IPS DF 4.7 (cell line): ENCODE data around the gene STUM.

Experiments used
- DNase-seq: peaks from one replicate; pipeline ENCODE4 v3.0.0-alpha.2; 2013; ENCODE audit warnings: low spot score; ENCODE audit errors: extremely low read depth

Gene STUM

GRCh38 chr1:226560243-226560642 is 11.7 kb downstream of the STUM start:
- no peak for DNase-seq

GRCh38 chr1:226562989-226563388 is 14.4 kb downstream of the STUM start:
- no peak for DNase-seq

GRCh38 chr1:226563666-226564065 is 15.1 kb downstream of the STUM start:
- DNase-seq = no peak

DNA sequence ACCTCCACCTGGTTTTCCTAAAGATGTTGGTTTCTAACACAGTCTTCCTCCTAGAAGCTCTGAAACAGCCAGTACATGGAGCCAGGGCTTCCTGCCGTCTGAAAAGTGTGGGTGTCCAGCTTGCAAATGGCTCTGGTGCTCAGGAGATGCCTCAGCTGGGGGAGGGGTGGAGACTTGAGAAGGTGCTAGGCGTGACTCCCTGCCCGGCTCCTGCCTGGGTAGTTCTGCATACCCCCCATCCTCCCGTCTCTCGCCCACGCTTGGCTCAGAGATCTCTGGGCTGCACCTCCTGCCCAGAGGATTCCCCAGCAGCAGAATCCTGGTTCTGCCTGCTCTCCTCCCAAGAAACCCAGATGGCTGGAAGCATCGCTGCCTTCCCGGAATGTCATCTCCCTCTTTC is 16.9 kb downstream of the STUM start:
- no peak for DNase-seq

DNA sequence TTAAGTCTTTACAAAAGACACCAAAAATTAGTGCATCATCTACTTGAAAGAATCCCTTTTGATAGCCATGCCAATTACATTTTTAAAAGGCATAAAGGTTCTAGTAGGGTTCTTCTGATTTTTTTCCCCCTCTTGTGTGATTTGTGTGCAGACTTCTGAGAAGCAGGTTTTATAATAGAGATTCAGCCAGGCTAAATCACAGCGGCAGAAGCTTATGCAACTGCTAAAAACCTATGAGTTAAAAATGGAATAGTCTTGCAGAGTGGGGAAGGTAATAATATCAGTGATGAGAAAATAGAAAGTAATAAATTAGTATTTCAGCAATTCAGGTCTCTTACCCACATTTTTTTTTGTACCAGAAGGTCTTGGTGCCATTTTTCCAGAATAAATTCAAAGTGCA is 17.7 kb downstream of the STUM start:
- DNase-seq = no peak

- no peak for DNase-seq
These were observed 18.2 kb downstream of the STUM start for GRCh38 chr1:226566760-226567159.

DNA sequence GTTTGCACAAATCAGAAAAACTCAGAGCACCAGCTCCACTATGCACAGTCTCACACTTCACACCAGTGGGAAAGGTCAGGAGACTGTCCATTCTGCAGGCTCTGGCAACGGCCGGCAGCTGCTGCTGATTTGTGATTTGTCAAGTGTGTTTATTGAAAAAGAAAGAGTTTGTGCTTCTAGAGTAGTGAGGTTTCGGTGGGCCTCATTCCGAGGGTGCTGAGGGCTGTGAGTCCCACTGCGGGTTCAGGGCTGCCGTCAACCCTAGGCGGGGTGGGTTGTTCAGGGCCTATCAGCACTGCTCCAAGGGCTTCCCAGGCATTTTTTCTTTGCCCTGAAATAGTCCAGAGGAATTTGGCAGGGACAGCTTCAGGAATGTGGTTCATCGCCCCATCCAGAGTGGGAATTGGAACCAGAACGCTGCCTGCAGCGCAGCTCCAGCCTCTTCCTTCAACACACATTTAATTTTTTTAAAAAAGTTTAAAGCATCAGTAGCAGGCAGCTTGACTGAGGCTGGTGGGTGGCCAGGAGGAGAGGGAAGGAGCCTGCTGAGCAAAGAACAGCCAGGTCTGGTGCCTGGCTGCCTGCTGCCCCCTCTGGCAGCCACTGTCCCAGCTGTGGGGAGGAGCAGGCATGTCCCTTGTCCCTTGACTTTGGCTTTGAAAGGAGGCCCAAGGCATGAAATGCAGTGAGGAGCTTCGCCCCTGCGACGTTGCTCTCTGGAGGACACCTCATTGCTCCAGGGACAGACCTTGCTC is 19.7 kb downstream of the STUM start:
- no peak for DNase-seq

GRCh38 chr1:226568975-226569741 is 20.6 kb downstream of the STUM start:
- DNase-seq = no peak

DNA sequence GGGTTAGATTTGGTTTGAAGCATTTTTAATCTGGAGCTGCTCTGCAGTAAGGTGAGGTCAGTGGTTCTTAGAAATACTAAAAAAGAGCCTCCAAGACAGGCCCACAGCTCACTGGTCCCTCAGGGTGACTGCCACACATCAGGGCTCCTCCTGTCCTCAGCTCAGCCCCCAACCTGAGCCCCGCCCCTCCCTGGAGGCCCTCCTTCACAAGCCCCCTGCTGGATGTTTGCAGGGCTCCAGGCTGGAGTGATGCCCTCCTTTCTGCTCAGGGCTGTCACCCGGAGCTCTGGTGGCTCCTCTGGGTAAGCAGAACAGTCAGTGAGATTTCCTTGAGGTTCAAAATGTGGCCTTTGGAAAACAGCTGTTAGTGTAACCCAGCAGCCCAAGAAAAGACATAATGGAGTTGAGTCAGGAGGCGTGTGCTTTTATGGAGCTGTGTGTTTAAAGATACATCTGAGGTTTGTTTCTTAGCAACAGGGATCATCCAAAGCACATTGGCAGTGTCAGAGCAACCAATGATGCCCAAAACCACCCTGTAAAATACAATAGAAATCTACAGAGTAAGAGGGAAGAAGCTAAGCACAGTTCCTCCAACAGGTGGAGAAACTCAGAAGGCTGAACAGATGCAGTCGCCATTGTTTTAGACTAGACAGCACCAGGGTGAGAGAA is 21.4 kb downstream of the STUM start:
- DNase-seq = no peak

- DNase-seq = no peak
These were observed 23.3 kb downstream of the STUM start for GRCh38 chr1:226571893-226572292.

DNA sequence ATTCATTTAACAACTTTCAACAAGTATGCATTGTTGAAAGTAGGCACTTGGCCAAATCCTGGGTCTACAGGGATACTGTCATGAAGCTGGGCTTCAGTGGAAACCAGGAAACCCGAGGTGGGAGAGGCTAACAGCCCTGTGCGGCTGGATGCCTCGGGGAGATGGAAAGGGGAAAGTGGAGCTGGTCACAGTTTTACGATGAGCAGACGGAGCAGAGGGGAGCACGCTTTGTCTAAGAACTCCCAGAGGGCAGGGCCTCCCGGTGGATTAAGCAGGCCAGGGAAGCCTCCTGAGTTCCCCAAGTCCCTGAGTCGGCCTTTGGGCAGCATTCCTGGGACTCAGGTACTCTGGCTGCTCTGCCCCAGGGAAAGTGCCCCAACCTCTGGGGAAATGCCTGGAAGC is 23.8 kb downstream of the STUM start:
- DNase-seq = no peak

DNA sequence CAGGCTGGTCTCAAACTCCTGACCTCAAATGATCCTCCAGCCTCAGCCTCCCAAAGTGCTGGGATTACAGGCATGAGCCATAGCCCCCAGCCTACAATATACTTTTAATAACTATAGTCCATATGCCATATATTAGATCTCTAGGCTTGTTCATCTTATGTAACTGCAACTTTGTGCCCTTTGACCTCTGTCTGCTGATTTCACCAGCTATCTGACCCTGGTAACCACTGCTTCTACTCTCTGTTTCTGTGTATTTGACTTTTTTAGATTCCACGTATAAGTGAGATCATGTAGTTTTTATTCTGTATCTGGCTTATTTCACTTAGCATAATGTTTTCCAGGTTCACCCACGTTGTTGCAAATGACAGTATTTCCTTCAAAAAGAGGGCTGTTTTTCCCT is 25.5 kb downstream of the STUM start:
- DNase-seq = no peak

DNA sequence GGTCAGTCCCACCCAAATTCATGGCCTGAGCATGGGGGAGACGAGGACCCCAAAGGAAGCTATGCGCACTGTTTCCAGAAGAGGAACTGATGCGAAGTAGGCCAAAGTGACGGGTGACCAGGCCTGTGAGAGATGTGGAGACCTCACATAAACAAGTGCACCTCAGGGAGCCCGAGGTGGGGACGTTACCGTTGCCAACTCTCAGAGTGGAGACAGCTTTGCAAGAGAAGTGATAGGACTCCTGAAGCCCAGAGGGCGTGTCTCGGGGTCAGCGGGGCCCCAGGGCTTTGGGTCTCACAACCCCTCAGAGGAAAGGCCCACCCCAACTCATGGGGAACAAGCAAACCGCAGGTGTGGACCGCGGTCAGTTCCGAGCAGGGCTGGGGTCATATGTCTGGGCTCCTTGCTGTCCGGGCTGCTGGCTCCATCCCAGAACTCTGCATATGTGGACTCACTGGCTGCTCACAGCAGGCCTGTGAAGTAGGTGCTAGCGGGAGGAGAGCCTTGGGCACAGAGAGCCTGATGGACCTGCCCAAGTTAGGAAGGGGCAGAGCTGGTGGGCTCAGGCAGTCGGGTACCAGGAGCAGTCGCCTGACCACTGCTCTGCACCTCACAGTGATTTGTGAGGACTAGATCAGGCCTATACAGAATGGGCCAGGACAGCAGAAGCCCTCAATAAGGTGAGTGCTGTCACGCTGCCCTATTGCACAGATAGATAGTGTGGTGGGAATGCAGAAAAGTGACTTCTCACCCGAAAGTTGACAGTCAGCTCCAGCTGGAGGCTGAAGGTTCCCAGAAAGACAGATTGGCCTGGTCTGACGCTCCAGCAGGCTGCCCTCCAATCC is 26.2 kb downstream of the STUM start:
- no peak for DNase-seq

GRCh38 chr1:226575436-226575720 is 26.8 kb downstream of the STUM start:
- DNase-seq = no peak

GRCh38 chr1:226575739-226576378 is 27.3 kb downstream of the STUM start:
- DNase-seq = no peak

GRCh38 chr1:226576601-226577000 is 28.0 kb downstream of the STUM start:
- no peak for DNase-seq

DNA sequence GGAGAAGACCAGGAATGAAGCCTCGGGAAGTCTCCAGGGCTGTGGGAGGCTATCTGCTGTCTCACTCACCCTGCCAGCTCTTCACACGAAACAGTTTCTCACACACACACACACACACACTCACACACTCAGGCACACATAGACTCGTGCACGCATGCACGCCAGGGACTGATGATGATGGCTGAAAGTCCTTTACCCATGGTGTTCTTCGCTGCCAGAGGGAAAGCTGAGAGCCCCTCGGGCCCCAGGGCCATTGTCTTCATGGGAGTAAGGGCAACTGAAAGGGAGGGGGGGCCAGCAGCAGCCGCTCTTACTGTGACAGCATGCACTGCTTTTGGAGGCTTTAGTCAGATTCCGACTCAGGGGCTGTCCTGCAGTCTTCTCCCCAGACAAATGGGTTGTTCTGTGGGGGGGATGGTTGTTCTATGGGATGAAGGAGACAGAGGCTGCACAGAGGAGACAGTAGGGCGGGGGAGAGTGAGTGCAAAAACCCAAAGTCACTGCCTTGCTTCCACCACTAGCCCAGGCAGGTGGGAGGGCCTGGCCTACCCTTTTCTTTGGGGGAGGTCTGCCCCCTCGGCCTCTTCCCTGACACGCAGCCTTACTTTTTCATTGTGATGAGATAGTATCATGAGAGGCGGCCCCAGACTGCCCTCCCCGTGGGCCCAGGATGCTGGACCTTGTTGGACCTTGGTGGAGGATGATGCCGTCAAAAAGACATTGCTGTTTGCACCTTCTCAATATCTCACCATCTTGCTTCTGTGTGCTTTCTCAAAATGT is 29.0 kb downstream of the STUM start:
- no peak for DNase-seq

DNA sequence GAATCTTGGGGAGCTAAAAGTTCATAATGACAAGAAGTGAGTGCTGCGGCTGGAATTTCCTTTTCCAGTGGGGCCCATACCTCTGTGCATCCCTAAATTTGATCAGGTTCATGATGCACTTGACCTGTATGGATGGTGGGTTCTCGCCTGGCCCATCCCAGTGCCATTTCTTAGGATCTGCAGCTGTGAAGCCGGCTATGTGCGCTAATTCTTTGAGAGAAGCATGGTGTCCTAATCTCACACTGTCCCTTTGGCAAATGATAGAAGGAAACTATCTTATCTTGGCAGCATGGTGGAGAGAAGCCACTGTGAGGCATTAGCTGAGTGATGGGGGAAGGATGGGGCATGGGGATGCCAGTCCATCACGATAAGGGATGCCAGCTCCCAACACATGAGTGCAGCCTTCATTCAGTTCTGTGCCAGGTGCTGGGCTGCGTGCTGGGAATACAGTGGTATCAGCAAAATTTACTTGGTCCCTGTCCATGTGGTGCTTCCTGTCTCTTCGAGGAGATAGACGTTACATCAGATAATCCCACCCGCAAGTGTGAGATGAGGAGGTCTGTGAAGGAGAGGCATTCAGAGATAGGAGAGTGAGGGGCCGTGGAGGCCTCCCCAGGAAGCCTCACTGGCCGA is 30.5 kb downstream of the STUM start:
- DNase-seq = no peak

DNA sequence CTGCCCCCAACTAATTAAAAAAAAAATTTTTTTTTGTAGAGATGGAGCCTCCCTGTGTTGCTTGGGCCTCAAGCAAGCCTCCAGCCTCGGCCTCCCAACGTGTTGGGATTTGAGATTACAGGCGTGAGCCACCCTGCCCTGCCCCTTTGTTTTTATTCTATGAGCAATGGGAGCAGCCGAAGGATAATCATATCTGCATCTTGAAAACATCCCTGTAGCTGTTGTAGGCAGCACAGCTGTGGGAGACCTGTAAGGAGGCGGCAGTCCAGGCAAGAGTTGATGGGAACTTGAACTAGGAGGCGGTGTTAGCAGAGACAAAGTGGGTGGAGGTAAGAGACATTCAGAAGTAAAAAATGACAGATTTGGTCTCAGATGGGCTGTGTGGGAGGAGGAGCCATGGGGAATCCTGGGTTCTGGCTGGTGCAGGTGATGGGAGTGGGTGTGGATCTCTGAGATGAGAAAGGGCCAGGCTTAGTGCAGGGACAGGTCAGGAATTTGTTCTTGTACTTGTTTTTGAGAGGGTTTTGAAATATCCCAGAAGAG is 31.3 kb downstream of the STUM start:
- no peak for DNase-seq
